ENCODE results near the gene CPSF6. TPM values are rescaled to one million over a fixed set of nuclear protein-coding genes. Genes with fewer than 3 reads are reported as not detected.

CPSF6 gene
- total RNA-seq, 2 donors from 2014 or later = 23.1 to 33.2 TPM

GRCh38 chr12:69266036-69266635, 26.8 kb downstream of the CPSF6 start:
- Histone ChIP-seq H3K27me3 (no peaks in the 10 kb centered on the region), H3K4me1 (no peaks in the 10 kb centered on the region), H3K9me3 (no peaks in the 10 kb centered on the region), H3K27ac (no peak overlapping the region), H3K4me3 (no peak overlapping the region), H3K36me3 (replicated peaks in 1 of 2; ENCODE audit: insufficient read depth in 1 of 2, low read depth in 2 of 2) (peaks cover 5 to 18% of the 10 kb centered on the region in 2 donors)
- no peak for ATAC-seq
- intact Hi-C loops (cut with DNase I) = no loop called here
- 70 to 75% methylated on average over 3 of the region's 3 CpGs for WGBS, 2 donors
- no peak for DNase-seq
- no peak for TF ChIP-seq CTCF (IDR thresholded peaks at IDR 0.05)
- TF ChIP-seq POLR2A (IDR thresholded peaks at IDR 0.05) = no peak

DNA sequence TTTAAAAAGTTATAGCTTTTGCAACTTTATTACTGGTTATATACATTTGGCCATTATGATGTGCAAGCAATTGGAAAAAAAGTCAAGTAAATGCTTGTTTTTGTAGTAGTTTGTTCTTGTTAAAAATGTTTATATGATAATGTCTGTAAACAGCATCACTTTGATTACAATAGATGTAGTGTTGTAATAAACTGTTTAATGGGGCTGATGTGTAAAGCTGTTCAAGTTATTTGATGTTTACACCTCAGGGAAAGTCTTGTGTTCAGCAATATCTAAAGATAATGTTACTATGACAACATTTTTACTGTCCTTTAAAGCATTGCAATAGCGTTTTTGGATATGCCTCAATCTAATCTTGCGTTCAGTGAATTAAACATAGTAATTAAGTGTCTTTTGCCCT, 30.4 kb downstream of the CPSF6 start:
- Histone ChIP-seq H3K36me3 (replicated peaks in 1 of 2; ENCODE audit: insufficient read depth in 1 of 2, low read depth in 2 of 2) (peaks cover 0 to 6% of the 10 kb centered on the region in 2 donors), H3K9me3 (no peaks in the 10 kb centered on the region), H3K4me1 (peaks cover 7% of the 10 kb centered on the region), H3K27ac (no peak overlapping the region), H3K4me3 (no peak overlapping the region), H3K27me3 (no peaks in the 10 kb centered on the region)
- DNase-seq (no peak), ATAC-seq (no peak)
- intact Hi-C loops (cut with DNase I) = no loop called here
- TF ChIP-seq POLR2A (IDR thresholded peaks at IDR 0.05) (no peak), CTCF (IDR thresholded peaks at IDR 0.05) (no peak)
- WGBS, 2 donors = 76 to 83% methylated on average over 2 of the region's 2 CpGs

DNA sequence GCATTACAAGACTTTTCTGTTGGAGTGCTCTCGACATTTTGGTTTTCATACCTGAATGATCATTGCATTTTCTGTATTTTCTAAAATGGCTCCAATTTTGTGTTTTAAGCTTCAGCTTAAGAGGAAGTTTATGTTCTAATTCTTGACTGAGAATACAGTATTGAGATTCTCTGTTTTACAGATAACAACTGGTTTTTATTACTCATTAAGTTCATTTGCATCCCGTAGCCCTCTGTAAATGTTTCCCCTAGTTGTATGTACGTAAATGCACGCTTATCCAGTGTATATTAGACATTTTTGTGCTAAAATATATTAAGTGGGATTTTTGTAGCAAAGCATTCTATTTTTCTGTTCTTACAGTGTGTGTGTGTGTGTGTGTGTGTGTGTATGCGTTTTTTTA, 33.1 kb downstream of the CPSF6 start:
- H3K4me1 ChIP-seq = peaks cover 7% of the 10 kb centered on the region
- TF ChIP-seq POLR2A (IDR thresholded peaks at IDR 0.05) (no peak), CTCF (IDR thresholded peaks at IDR 0.05) (no peak)
- 93 to 96% methylated on average over 5 of the region's 5 CpGs for WGBS, 2 donors

GRCh38 chr12:69274861-69275260, 35.5 kb downstream of the CPSF6 start:
- intact Hi-C loops (cut with DNase I) = no loop called here
- 31 to 47% methylated on average over 1 of the region's 1 CpG for WGBS, 2 donors
- H3K4me1 ChIP-seq = peaks cover 7% of the 10 kb centered on the region
- no peaks in the 10 kb centered on the region for H3K27me3 ChIP-seq
- no peak overlapping the region for H3K4me3 ChIP-seq
- TF ChIP-seq POLR2A (IDR thresholded peaks at IDR 0.05) = no peak
- no peak for TF ChIP-seq CTCF (IDR thresholded peaks at IDR 0.05)
- H3K27ac ChIP-seq = no peak overlapping the region
- H3K36me3 ChIP-seq (replicated peaks in 1 of 2; ENCODE audit: insufficient read depth in 1 of 2, low read depth in 2 of 2) = peaks cover 0 to under 1% of the 10 kb centered on the region in 2 donors
- DNase-seq = no peak
- no peaks in the 10 kb centered on the region for H3K9me3 ChIP-seq
- no peak for ATAC-seq

More for the DNA sequence above, 33.1 kb downstream of the CPSF6 start:
- Histone ChIP-seq H3K27ac (no peak overlapping the region), H3K36me3 (replicated peaks in 1 of 2; ENCODE audit: insufficient read depth in 1 of 2, low read depth in 2 of 2) (peaks cover 0 to 6% of the 10 kb centered on the region in 2 donors), H3K9me3 (no peaks in the 10 kb centered on the region), H3K27me3 (no peaks in the 10 kb centered on the region), H3K4me3 (no peak overlapping the region)
- intact Hi-C loops (cut with DNase I) = no loop called here
- no peak for DNase-seq
- no peak for ATAC-seq

GRCh38 chr12:69275471-69275891, 36.1 kb downstream of the CPSF6 start:
- intact Hi-C loops (cut with DNase I) = no loop called here
- ATAC-seq = no peak
- Histone ChIP-seq H3K36me3 (replicated peaks in 1 of 2; ENCODE audit: insufficient read depth in 1 of 2, low read depth in 2 of 2) (no peaks in the 10 kb centered on the region), H3K4me1 (peaks cover 7% of the 10 kb centered on the region), H3K4me3 (no peak overlapping the region), H3K9me3 (no peaks in the 10 kb centered on the region), H3K27me3 (no peaks in the 10 kb centered on the region), H3K27ac (no peak overlapping the region)
- WGBS, 2 donors = 69 to 78% methylated on average over 1 of the region's 1 CpG
- TF ChIP-seq POLR2A (IDR thresholded peaks at IDR 0.05) = no peak
- TF ChIP-seq CTCF (IDR thresholded peaks at IDR 0.05) = no peak
- DNase-seq = no peak
